ENCODE data around the gene SH3RF3.
A peak's percentile ranks its signal among the peaks of the same experiment; 100 is the strongest.
"Not testable (repeated sequence)": the region's sequence is repeated elsewhere in the genome, so short reads cannot be mapped to it uniquely, and the experiment has no call there.

The SH3RF3 gene

DNA sequence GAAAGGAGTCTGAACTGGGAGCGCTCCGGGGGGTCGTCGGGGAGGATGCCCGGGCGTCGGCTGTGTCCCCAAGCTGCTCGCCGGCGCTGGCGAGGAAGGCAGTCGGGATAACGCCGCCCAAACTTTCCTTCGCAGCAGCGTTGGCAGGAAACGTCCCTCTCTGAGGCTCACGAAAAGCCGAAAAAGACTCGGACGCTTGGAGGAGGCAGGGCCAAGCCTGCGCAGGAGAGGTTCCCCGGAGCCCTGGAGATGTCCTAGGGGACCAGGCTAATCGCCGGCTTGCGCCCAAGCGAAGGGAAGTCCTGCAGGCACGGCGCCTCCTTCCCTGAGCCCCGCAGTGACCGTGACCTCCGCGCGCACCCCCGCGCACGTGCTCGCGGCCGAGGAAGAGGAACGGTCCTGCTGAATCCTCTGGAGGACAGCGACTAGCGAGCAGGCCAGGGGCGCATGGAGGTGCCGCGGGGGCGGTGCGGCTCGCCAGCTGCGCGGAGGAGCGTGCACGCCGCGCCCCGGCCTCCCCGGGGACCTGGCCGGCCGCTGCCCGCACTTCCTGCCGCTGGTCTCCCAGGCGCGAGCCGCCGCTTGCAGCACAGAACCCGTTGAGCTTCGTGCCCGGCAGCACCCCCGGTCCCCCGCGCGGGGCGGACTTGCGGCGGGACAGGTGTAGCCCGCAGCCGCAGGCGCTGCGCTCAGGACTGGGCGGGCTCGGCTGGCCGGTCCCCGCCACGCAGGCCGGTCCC lies at the start of gene SH3RF3:
Gene SH3RF3, plus strand, starts transcription at position 590 of the 740 bp plus-strand sequence.
- DNase-seq: peak in 1 of 2 donors; percentile 16

GRCh38 chr2:109079590-109079989 lies 49.4 kb upstream of the SH3RF3 start:
- DNase-seq: no peak

DNA sequence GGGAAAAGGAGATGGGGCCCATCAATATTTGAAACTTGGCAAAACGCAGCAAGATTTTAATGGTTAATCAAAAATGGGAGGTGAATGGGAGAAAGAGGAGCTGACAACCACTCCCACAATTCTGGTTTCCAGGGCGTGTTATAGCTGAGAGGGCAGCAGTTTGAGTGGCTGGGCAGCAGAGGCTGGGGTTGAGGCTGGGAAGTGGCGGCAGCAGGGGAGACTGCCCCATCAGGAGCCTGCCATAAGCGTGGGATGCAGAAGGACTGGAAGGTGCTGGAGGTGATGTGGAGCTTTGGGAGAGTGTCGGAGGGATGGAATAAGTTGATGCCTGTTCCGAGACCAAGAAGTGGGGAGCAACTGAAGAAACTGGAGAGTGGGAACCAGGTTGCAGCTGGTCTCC lies 48.9 kb upstream of the SH3RF3 start:
- no peak for DNase-seq

DNA sequence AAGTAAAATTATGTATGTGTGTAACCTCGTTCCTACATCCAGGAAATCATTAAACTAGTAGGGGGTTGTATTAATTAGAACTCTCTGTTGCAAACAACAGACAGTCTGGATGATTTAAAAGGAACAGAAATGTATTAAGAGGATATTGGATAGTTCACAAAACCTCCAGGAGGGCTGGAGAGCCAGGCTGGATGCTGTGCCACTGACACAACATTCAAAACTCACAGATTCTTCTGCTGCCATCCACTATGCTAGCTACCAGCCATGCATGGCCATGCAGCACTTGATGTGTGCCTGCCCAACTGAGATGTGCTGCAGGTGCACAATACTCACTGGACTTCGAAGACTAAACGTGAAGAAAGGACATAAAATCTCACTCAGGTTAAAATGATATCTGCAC lies 48.2 kb upstream of the SH3RF3 start:
- no peak for DNase-seq

DNA sequence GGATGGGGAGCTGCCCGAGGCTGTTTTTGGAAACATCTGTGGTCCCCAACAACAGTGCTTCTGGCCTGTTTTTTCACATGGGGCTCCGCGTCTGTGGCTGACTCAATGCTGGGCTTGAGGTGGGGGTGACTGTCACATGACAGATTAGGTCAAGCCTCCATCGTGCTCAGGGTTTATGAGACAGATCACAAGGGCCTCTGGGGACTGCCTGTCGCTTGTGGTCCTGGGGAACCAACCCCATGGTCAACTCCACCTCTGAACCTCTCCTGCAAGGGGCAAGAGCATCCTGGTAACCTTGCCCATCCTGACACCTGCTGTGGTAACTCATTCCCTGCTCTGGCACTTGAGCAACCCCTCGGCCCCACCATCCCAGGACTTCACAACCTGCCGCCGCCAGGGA lies 47.6 kb upstream of the SH3RF3 start:
- no peak for DNase-seq

DNA sequence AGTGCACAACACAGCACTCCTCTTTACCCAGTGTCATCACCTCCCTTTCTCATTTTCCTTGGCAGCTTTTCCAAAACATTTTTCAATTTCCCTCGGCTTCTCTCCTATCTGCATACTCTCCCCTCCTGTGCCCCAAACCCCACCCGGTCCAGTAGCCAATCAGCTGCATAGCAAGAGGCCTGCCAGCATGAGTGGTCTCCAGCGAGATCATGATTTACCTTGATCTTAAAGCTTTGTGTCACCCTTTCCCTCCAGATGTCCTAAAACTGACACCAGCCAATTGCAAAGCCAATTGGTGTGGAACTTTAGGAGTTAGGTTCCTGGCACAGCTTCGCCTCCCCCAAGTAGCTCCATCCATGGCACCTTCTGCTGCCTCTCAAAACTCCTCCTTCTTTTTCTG lies 45.2 kb upstream of the SH3RF3 start:
- no peak for DNase-seq

DNA sequence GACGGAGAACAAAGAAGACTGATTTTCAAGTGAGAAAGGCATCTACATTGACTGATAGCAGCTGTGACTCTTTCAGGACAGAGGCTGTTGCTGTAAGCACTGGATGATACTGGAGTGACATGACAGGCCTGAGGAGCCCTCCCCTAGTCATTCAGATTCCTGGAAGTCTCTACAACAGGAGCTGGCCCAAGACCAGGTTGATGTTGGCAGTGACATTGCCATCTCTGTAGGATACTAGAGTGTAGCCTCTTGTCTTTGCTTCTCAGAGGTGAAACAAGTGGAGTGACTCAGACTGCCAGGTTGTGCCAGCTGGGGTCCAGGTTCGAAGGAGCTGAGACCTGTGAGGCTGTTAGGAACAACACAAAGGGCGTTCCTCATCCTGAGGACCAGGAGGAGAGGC lies 44.7 kb upstream of the SH3RF3 start:
- no peak for DNase-seq

DNA sequence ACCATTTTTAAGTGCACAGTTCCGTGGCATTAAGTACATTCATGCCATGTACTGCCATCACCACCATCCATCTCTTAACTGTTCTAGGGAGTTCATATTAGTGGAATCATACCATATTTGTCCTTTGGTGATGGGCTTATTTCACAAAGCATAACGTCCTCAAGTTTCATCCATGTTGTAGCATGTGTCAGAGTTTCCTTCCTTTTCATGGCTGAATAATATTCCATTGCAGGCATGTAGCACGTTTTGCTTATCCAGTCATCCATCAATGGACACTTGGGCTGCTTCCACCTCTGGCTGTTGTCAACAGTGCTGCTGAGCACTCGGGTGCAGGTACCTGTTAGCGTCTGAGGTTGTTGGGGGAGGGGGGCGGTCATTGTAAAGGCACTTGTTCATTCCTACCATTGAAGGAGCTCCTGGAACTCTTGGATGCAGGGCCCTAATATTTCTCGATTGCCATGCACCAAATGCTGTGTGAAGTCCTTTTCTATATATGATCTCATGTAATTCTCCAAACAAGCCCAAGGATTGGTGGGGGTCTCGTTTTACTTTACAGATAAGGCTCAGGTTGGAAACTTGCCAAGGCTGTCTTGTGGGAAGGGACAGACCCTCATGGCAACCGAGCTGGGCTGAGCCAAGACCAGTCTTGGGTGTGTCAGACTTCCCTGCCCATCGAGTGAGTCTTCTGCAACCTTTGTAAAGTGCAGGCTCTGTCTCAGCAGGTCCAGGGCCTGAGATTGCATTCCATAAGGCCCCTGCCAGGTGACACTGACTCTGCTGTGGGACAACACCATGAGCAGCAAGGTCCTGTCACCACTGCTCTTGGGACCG lies 42.9 kb upstream of the SH3RF3 start:
- DNase-seq: no peak

DNA sequence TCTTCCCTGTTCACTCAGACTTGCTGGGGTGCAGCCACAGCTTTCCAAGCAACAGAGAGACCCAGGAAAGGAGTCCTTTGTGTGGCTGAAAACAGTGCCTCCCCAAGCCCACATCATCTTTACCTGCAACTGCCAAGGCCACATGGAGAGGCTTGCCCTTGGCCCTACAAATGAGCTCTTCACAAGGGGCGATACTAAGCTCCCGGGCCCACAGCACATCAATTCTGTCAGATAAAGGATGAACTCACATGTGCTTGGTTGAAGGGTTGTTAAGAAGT lies 42.3 kb upstream of the SH3RF3 start:
- DNase-seq: no peak

DNA sequence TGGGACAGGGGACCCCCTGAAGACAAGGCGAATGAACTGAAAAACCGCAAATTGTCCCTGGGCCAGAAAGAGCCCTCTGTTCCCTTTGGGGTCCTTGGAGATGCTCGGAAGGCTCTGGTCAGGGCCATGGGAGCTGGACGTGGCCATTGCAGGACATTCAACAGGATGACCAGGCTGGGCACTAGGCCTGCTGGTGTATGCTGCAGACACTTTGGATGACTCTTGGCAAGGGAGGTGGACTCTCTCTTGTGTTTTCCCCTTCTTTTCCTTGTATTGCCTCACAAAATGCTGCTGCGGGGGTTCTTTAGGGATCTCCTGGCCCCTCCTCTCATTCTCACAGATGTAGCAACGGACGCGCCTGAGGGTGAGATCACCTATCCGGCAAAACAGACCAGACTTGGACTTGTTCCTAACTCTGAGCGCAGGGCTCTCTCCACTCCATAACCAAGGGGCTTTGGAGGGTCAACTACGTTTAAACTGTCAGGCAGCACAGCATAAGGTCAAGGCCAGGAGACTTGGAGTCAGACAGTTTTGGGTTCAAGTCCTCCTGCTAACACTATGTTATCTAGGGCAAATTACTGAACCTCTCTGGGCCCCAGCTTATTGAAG lies 41.8 kb upstream of the SH3RF3 start:
- no peak for DNase-seq

DNA sequence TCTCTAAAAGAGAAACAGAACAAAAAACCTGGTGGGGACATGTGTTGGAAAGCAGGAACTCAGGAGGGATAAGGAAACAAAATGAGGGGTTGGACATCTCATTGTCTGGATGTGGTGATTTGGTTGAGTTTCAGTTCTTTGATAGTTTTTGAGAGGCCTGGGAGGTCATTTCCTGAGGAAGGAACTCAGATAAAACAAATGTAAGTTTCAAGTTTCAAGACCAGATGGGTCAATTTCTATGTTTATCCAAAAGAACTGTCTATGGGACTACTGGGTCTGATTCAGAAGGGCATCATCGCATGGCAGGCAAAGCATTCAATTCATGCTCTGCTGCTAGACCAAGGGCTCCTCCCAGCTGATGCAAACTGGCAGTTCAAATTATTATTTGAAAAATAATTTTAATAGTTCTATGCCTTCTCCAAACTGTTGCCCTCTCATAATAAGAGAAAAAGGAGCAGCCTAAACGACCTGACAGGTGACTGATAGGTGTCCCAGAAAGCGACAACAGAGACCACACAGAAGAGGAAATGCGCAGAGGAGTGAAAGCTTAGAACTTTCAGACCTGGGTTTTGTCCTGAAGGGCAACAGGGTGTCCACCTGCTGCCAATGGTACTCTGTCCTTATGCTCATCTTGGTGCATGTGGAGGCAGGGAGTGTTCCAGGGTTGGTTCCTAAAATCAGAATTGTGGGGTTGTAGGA lies 39.3 kb upstream of the SH3RF3 start:
- no peak for DNase-seq

DNA sequence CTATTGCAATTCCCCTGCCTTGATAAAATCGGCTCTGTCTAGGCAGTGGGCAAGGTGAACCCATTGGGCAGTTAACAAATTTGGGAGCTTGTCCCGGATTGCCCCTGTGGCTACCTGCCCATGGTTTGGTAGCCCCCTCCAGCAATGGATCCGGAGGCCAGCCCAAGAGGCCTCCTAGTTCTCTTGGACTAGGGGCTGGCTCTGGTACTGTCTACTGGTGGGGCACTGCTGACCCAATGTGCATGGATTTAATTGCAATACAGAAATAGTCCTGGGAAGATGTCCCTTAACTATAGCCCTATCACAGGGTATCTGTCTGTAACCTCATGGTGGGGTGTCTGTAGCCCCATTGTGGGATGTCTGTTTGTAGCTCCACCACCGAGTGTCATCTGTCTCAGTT lies 37.5 kb upstream of the SH3RF3 start:
- no peak for DNase-seq

GRCh38 chr2:109094144-109094543 lies 34.9 kb upstream of the SH3RF3 start:
- no peak for DNase-seq

DNA sequence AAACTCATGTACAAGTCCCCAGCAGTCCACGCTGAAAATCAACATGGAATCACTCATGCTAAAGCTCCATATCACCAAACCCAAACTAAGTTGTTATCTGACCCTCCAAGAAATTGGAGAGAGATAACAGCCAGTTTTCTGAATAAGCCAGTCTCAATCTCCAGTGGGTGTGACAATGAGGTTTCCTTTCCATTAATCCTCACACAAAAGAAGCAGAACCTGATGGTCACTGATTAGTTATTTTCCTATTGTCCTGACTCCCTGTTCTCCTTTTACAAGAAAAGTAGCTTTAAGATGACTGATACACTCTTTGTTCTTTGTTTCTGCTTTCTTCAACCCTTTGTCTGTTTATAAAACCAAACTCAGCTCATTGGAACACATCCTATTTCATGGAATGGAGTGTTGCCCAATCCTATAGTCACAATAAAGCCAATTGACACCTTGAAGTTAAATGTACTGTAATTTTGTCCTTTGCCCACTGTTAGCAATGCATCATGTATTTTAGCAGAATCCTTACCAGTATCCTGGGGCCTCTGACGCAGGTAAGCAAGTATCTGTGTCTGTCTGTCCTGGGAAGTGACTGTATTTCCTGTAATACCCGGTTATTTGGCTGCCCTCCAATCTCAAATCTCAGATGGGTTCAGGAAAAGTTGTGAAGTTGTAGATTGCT lies 30.6 kb upstream of the SH3RF3 start:
- DNase-seq: no peak

GRCh38 chr2:109098921-109099273 lies 30.1 kb upstream of the SH3RF3 start:
- no peak for DNase-seq

GRCh38 chr2:109102588-109103233 lies 26.3 kb upstream of the SH3RF3 start:
- DNase-seq: peak in 1 of 2 donors; percentile 16

GRCh38 chr2:109105113-109105512 lies 23.9 kb upstream of the SH3RF3 start:
- no peak for DNase-seq

GRCh38 chr2:109108740-109109139 lies 20.3 kb upstream of the SH3RF3 start:
- DNase-seq: no peak

GRCh38 chr2:109109342-109109741 lies 19.7 kb upstream of the SH3RF3 start:
- DNase-seq: no peak

GRCh38 chr2:109110170-109110569 lies 18.8 kb upstream of the SH3RF3 start:
- DNase-seq: no peak

- DNase-seq: not testable (repeated sequence)
These were observed 11.8 kb upstream of the SH3RF3 start for GRCh38 chr2:109117181-109117580.

GRCh38 chr2:109117780-109118179 lies 11.2 kb upstream of the SH3RF3 start:
- DNase-seq: no peak

DNA sequence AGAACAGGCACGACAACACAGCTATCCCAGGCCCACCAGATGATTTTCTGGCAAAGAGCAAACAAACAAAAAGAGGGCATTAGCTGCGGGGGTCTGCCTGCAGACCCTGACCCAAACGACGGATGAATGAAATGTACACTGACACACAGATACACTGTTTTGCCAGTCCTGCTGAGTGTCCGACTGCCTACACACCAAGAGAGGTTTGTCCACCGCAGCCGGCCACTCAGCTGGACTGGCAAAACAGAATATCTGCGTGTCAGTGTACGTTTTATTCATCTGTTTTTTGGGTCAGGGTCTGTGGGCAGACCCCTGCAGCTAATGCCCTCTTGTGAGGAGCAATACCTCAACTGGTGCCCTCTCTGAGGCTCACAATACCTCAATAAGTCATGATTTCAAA lies 10.7 kb upstream of the SH3RF3 start:
- DNase-seq: no peak

Measured in activated CD4-positive, alpha-beta T cell treated with anti-CD3 and anti-CD28 coated beads for 4 hours (primary cell).